ENCODE data around the gene EHD3. TPM values are rescaled to one million over a fixed set of nuclear protein-coding genes. Genes with fewer than 3 reads are reported as not detected.

Gene EHD3
- total and polyA plus RNA-seq, 10 of the 15 experiments (the other 5 are each of a cell fraction or from before 2014, with no cell fraction given), result 1.1 to 10.9 (median 8.2) TPM

- RAD21 ChIA-PET (ENCODE audit: unreplicated experiment), result interaction anchor here (0.5 kb wide), 1 partner anchor 23 kb away, joined by 3 read pairs; no protein-coding TSS in a partner anchor
- no peak overlapping the region for H3K27ac ChIP-seq (ENCODE audit: control insufficient read depth, insufficient read depth)
- POLR2A ChIA-PET, result no interaction called here
- no peak for DNase-seq (ENCODE audit: low read depth, low spot score)
- no peak overlapping the region for H2AFZ ChIP-seq (ENCODE audit: control insufficient read depth, low read depth, low read length)
- no peak for ATAC-seq
- no peak overlapping the region for H3K9ac ChIP-seq (ENCODE audit: control insufficient read depth, insufficient read depth, low read length)
- H3K9me3 ChIP-seq (replicated peaks; ENCODE audit: control insufficient read depth, insufficient read depth, low read length), result no peaks in the 10 kb centered on the region
- BruUV-seq (replicated peaks), result no TSS peak
- SMC1A ChIA-PET (ENCODE audit: uncharacterized antibody, unreplicated experiment), result interaction anchor here (1.3 kb wide), 1 partner anchor 37 kb away, joined by 4 read pairs; no protein-coding TSS in a partner anchor
- no peak overlapping the region for H3K4me2 ChIP-seq (ENCODE audit: control insufficient read depth, insufficient read depth)
- no peak overlapping the region for H3K4me3 ChIP-seq
- 0 out of 4 replicates have a peak, but pooled peaks cover 0 to 3% of the 10 kb centered on the region in 2 experiments for H3K27me3 ChIP-seq (replicated peaks in 1 of 2; ENCODE audit: control insufficient read depth in 2 of 2, insufficient read depth in 2 of 2, low read length in 1 of 2)
- 26% methylated on average over 8 of the region's 8 CpGs for WGBS (ENCODE audit: insufficient coverage, insufficient replicate concordance, low lambda C conversion rate, missing lambda C conversion rate)
- H3K36me3 ChIP-seq (ENCODE audit: control insufficient read depth in 2 of 2, insufficient read depth in 2 of 2, low read length in 1 of 2), result no peaks in the 10 kb centered on the region
- CTCF ChIA-PET, result interaction anchor here (1.1 to 1.4 kb wide), 2 partner anchors 10 to 12 kb away, joined by 3 to 4 read pairs; no protein-coding TSS in a partner anchor
- in situ Hi-C loops (cut with MboI) (no loop called here), intact Hi-C loops (cut with micrococcal nuclease; ENCODE audit: unreplicated experiment) (no loop called here)
- no peaks in the 10 kb centered on the region for H3K79me2 ChIP-seq (ENCODE audit: control insufficient read depth, insufficient read depth, low read length)
- no peaks in the 10 kb centered on the region for H3K4me1 ChIP-seq (ENCODE audit: control insufficient read depth, insufficient read depth, low read length)
- TF ChIP-seq NR2F1 (conservative IDR thresholded peaks at IDR 0.05), result no peak
- TF ChIP-seq CBX3 (IDR thresholded peaks at IDR 0.05; ENCODE audit: borderline replicate concordance, low read depth), result no peak
- TF ChIP-seq SKIL (IDR thresholded peaks at IDR 0.05; ENCODE audit: low read depth, poor library complexity, severe bottlenecking), result no peak
- no peak for TF ChIP-seq FOXK2 (IDR thresholded peaks at IDR 0.05)
- no peak for TF ChIP-seq MEF2A (IDR thresholded peaks at IDR 0.05; ENCODE audit: insufficient read depth, low read depth, low read length)
- no peak for TF ChIP-seq KDM1A (IDR thresholded peaks at IDR 0.05; ENCODE audit: borderline replicate concordance)
- no peak for TF ChIP-seq ATF7 (IDR thresholded peaks at IDR 0.05; ENCODE audit: low read depth)
- no peak for TF ChIP-seq ZBED1 (IDR thresholded peaks at IDR 0.05; ENCODE audit: borderline replicate concordance)
- no peak for TF ChIP-seq PRDM15 (CRISPR knock-in tag; IDR thresholded peaks at IDR 0.05)
- TF ChIP-seq SIX5 (IDR thresholded peaks at IDR 0.05; ENCODE audit: low read depth, low read length, severe bottlenecking), result no peak
- TF ChIP-seq SUZ12 (IDR thresholded peaks at IDR 0.05; ENCODE audit: unreplicated experiment), result no peak
- no peak for TF ChIP-seq RCOR1 (conservative IDR thresholded peaks at IDR 0.05; ENCODE audit: low read depth, low read length)
- TF ChIP-seq BMI1 (IDR thresholded peaks at IDR 0.05; ENCODE audit: borderline replicate concordance), result no peak
- TF ChIP-seq MEF2B (IDR thresholded peaks at IDR 0.05; ENCODE audit: partially characterized antibody, poor library complexity, severe bottlenecking), result no peak
- TF ChIP-seq CHD1 (IDR thresholded peaks at IDR 0.05; ENCODE audit: low read depth, low read length), result no peak
- no peak for TF ChIP-seq HCFC1 (IDR thresholded peaks at IDR 0.05; ENCODE audit: low read length)
- no peaks in the 10 kb centered on the region for H4K20me1 ChIP-seq (ENCODE audit: control insufficient read depth, insufficient read depth)
- no peak for FAIRE-seq
These were observed 62.8 kb downstream of the EHD3 start for GRCh38 chr2:31296641-31297287.
